HG03280 (cell line): Measurements from ENCODE around the gene RASGRF2.
"Not testable (repeated sequence)": the region's sequence is repeated elsewhere in the genome, so short reads cannot be mapped to it uniquely, and the experiment has no call there.

Experiments used
- ATAC-seq: cut with Tn5 transposase; IDR thresholded peaks from one replicate; pipeline ENCODE4 v1.9.1; 2021; ENCODE audit warnings: mild to moderate bottlenecking, moderate library complexity; ENCODE audit not compliant: unreplicated experiment

The RASGRF2 gene

GRCh38 chr5:81068635-81069034 lies 108.5 kb downstream of the RASGRF2 start:
- ATAC-seq = no peak

DNA sequence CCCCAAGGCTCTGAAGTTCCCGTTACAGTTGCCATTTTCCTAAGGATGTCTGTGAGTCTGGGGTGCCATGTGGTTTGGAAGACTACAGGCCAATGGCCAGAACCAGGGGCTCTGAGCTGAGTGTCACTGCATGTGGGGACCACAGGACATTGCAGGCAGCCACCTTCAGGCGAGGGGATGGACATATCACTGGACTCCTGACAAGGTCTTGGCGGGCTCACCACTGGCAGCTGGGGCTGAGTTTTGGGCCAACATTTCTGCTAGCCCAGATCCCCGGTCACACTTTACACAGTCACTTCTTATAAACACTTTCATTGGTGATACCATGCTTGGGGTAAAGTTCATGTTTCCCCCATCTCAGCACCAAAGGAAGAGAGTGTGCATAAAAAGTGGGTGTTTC lies 109.8 kb downstream of the RASGRF2 start:
- ATAC-seq = no peak

DNA sequence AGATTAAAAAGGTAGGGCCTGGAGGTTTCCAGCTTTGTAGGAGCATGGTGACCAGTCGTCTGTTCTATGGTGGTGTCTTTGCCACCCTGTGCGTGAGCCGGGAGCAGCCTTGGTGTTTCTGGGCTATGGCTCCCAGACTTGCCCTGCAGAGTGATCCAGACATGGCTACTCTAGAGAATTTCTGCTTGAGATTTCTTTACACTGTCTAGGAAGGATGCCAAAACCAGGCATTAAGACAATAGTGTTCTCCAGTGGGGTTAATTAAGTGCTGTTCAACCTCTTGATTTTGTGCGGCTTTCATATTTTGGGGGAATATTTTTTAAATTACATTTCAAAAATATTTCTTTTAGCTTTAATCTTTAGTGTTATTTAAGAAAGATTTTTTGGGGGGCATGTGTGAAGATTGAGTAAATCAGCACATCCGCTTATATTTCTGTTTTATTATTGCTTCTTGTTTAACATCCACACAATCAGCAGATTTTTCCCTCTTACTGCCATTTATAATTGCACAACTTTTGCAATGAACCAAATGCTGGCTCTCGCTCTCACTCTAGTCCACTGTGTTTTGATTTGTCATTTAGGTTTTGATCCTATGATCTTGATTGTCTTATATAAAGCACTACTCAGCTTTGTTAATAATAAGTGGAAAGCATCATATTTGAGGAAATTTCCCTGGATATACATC lies 110.5 kb downstream of the RASGRF2 start:
- no peak for ATAC-seq

GRCh38 chr5:81075041-81075440 lies 114.9 kb downstream of the RASGRF2 start:
- ATAC-seq = no peak

- no peak for ATAC-seq
These were observed 116.9 kb downstream of the RASGRF2 start for GRCh38 chr5:81077105-81077504.

DNA sequence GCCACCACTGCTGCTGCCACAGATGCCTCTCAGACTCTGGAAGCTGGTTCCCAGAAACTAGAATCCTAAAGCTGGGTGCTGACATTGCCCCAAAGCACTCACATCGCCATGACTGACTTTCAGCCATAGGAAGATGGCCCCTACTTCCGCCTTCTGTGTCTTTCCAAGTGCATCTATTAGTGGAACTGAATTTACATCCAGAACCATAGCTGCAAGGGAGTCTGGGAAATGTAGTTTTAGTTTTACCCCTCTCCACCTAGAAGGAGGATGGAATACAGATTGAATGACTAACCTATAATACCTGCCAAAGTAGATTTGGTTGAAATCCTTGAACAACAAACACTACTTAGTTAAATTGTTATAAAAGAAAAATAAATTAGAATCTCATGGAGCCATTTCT lies 118.8 kb downstream of the RASGRF2 start:
- ATAC-seq = no peak

DNA sequence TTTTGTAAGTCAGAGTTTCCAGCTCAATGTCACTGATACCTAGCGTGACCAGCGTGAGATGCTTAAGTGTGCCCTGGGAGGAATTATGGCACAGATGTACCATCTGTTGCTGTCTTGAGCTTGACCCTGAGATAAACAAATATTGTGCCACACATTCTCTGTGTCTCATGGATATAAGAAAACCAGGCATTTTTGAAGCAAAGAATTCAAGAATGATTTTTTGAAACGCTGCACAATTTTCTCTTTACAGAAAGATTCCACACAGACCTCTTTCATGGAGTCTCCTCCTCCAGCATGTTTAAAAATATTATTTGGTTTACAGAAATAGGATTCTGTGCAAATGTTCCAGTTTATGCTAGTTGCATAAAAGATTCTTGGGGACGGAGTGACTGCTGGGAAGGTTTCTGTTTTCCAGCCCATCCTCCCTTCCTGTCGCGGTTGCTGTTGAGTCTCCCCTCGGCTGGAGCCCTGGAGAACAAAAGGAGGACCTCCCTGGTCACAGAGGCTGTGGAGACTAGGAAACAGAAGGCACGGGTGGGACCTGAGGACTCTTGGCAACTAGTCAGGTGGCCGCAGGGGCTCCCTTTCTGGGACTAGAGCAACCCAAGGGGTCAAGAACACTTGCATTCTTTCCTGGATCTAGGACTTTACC lies 120.8 kb downstream of the RASGRF2 start:
- ATAC-seq = no peak

DNA sequence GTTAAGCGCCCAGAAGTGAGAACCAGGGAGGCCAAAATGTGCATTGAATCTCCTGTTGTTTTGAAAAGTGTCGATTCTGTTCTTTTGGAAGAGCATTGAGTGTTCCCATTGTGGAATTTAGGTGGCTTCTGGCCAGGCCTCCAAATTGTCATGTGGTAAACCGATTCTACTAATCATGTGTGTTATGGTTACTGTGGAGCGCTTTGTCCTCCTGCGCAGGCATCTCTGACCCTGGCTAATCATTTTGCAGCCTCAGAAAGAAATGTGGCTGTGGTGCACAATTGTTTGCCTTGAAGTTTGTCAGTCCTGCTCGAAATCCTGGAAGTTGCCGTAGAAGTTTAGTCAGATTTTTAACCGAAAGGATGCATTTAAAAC lies 121.3 kb downstream of the RASGRF2 start:
- ATAC-seq = no peak

GRCh38 chr5:81086881-81087281 lies 126.7 kb downstream of the RASGRF2 start:
- ATAC-seq = no peak

GRCh38 chr5:81091199-81091598 lies 131.0 kb downstream of the RASGRF2 start:
- ATAC-seq = no peak

DNA sequence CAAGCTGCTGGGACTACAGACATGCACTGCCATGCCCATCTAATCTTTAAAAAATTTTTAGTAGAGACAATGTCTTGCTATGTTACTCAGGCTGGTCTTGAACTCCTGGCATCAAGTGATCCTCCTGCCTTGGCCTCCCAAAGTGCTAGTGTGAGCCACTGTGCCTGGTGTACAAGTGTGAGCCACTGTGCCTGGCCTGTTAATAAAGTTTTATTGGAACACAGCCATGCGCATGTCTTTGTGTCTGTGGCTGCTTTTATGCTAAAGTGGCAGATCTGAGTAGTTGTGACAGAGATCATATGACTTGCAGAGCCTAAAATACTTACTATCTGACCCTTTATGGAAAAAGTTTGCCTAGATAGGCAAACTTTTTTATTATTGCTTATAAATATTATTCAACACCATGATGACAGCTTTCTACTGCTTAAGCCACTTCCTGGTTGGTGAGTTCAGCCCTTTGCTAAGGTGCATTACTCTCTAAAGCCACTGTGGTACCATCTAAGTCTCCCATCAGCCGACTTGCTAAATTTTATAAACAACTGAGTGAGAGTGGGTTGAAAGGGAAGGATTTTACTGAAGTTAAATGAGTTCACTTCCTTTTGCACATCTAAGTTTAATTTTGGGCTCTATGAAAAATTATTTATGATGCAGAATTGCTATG lies 133.5 kb downstream of the RASGRF2 start:
- no peak for ATAC-seq

GRCh38 chr5:81095835-81096234 lies 135.7 kb downstream of the RASGRF2 start:
- no peak for ATAC-seq

DNA sequence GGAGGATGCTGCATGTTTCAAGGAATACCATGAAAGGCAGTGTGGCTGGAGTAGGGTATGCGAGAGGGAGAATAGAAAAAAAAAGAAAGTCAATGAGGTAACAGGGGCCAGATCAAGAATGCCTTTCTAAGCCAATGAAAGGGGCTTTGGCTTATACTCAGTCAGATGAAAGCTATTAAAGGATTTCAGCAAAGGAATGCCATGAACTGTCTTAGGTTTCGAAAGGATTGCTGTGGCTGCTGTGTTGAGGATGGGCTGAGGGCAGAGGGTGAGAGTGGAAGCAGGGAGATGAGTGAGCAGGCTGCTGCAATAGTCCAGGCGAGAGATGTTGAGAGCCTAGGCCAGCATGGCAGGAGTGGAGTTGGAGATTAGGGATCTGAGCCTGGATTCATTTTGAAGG lies 137.6 kb downstream of the RASGRF2 start:
- ATAC-seq = no peak

DNA sequence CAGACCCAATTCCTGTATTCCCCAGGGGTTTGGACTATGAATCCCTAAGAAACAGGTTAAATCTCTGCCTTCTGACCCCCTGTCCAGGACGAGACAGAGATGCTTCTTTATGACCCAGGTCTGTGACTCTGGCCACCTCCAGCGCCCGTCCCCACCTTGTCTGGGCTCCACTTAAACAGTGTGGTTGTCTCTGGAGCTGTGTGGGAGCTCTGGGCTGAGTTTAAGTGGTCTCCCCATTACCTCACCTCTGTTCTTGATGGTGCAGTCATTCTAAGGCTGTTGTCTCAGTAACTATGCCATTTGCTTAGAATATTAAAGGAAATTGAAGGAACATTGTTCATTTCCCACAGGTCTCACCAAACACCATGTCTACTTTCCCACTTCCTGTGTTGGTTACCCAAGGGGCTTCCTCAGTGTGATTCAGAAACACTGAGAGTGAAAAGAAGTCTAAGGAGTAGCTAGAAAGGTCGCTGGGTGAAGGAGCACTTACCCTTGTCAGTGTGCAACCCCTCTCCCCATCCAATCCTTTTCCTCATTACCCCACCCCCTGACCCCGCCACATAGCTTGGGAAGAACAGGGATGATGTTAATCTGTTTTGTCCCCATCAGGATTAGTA lies 145.2 kb downstream of the RASGRF2 start:
- no peak for ATAC-seq

- no peak for ATAC-seq
These were observed 155.1 kb downstream of the RASGRF2 start for GRCh38 chr5:81115261-81115660.

DNA sequence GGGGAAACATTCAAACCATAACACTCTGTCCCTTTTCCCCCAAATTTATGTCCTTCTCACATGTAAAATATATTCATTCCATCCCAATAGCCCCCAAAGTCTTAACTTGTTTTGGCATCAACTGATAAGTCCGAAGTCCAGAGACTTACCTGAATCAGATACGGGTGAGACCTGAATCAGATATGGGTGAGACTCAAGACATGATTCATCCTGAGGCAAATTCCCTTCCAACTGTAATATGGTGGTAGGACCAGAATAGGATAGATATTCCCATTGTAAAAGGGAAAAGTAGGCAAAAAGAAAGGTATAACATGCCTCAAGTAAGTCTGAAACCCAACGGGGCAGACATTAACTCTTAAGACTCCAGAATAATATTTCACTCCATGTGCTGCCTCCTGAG lies 157.4 kb downstream of the RASGRF2 start:
- ATAC-seq = no peak

DNA sequence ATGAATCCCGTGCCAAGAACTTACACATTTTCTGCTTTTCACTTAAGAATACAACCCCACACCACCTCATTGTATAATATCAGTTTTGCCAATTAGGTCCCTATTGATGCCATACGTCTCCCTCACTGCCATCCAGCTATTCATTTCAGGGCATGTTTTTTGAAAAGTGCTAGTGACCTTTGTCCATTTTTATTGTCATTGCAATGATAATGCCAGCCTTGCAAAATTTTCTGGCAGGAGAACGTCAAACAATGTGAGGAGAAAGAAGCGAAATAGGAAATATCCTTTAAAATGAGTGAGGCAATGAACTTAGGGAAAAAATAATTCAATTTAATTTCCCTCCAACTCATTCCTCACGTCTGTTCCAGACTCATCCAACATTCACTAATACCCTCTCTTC lies 161.1 kb downstream of the RASGRF2 start:
- no peak for ATAC-seq

DNA sequence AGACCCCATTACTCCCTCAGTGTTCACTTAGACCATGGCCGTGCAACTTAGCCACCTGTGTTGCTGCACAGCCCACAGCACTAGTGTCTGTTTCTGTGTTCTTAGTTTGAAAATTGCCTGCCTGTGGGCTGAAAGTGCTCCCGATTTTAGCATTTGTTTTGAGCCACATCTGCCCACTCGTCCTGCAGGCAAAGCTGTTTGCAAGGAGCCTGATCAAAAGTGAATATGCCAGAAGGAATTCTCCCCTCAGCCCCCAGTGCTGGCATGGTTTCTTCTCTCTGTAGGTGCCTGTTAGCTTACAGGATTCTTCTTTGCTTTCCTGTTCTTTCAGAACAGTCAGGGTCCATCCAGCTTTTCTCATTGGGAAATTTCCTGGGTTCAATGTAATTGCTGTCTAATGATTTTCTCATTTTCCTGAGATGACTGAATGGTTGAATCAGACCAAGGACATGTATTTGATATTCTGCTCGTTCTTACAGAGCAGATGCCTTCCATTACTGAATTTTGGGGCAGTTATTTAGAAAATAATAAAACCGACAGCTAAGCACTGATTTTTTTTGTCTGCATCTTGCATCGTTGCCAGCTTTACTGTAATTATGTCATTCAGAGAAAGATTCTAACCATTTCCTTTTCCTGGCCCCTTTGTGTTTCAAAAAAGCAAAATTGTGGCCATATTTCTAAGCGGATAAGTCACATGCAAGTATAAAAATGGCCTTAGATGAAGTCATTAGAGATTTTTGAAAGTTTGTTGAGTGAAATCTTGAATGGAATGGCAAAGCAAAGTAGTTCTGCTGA lies 161.9 kb downstream of the RASGRF2 start:
- ATAC-seq = no peak

DNA sequence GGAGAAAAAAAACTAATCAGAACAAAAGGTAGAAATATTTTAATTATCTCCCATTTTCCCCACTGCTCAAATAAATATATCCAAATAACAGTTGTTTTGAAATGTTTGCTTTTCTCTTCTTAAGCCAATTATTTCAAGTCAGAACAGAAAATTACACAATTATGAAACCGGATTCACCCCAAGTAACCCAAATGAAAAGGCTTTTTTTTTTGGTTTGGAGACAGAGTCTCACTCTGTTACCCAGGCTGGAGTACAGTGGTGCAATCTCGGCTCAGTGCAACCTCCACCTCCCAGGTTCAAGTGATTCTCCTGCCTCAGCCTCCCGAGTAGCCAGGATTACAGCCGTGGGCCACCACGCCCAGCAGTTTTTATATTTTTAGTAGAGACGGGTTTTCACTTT lies 164.5 kb downstream of the RASGRF2 start:
- not testable (repeated sequence) for ATAC-seq

DNA sequence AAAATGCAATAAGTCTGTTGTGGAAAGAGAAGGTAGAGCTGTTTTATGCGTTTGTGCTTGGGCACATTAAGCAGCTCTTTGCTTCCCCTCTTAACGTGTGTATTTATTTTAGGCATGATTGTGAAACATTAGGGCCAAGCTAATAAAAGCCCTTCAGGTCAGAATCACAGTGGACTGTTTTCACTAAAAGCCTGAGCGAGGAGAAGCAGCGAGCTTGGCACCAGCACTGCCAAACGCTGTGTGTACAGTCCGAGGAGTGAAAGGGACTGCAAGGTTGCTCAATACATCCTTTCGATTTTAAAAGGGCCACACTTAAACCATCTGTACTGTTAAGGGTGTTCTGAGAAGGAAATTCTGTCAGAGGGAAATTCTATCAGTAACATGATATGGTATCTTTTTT lies 165.8 kb downstream of the RASGRF2 start:
- ATAC-seq = no peak

DNA sequence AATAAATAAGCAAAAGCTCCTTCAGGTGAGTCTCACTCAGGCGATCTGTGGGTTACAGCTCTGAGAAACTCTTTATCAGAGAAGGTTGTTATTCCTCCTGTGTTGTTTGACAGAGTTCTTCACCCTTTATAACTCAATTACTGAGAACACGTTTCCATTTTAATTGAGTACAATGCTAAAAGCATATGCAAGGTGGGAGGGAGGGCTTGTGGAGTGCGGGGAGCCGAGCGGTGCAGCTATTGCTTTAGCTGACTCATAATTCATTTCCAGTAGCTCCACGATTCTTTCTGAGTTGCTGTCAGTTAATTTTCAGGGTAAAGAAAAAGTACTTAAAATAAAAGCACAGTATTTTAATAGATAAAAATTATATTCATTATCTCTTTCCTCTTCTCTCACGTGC lies 168.3 kb downstream of the RASGRF2 start:
- ATAC-seq = no peak
